Measurements from ENCODE around the gene EPHB1.
"Not testable (repeated sequence)": the region's sequence is repeated elsewhere in the genome, so short reads cannot be mapped to it uniquely, and the experiment has no call there.

EPHB1 gene

GRCh38 chr3:135091946-135092345 is 296.9 kb downstream of the EPHB1 start:
- FAIRE-seq: no peak

- no peak for FAIRE-seq
Observed at GRCh38 chr3:135093121-135093520, 298.1 kb downstream of the EPHB1 start.

GRCh38 chr3:135097276-135097946 is 302.4 kb downstream of the EPHB1 start:
- no peak for FAIRE-seq

- no peak for FAIRE-seq
Observed at GRCh38 chr3:135099734-135100355, 304.8 kb downstream of the EPHB1 start.

GRCh38 chr3:135100366-135100765 is 305.3 kb downstream of the EPHB1 start:
- FAIRE-seq: no peak

GRCh38 chr3:135103917-135104316 is 308.9 kb downstream of the EPHB1 start:
- no peak for FAIRE-seq

GRCh38 chr3:135106445-135106844 is 311.4 kb downstream of the EPHB1 start:
- no peak for FAIRE-seq

- FAIRE-seq: no peak
Observed at GRCh38 chr3:135107043-135107442, 312.0 kb downstream of the EPHB1 start.

- FAIRE-seq: no peak
Observed at GRCh38 chr3:135109681-135110080, 314.6 kb downstream of the EPHB1 start.

- not testable (repeated sequence) for FAIRE-seq
Observed at GRCh38 chr3:135114551-135114950, 319.5 kb downstream of the EPHB1 start.

- no peak for FAIRE-seq
Observed at GRCh38 chr3:135117977-135118376, 322.9 kb downstream of the EPHB1 start.

GRCh38 chr3:135118792-135119191 is 323.7 kb downstream of the EPHB1 start:
- FAIRE-seq: no peak

GRCh38 chr3:135125171-135125801 is 330.2 kb downstream of the EPHB1 start:
- FAIRE-seq: no peak

GRCh38 chr3:135127946-135128470 is 332.9 kb downstream of the EPHB1 start:
- FAIRE-seq: no peak

GRCh38 chr3:135128818-135129217 is 333.8 kb downstream of the EPHB1 start:
- FAIRE-seq: no peak

GRCh38 chr3:135131290-135131689 is 336.2 kb downstream of the EPHB1 start:
- FAIRE-seq: no peak

- FAIRE-seq: no peak
Observed at GRCh38 chr3:135133905-135134683, 339.0 kb downstream of the EPHB1 start.

GRCh38 chr3:135134684-135135075 is 339.6 kb downstream of the EPHB1 start:
- no peak for FAIRE-seq

GRCh38 chr3:135135445-135135844 is 340.4 kb downstream of the EPHB1 start:
- no peak for FAIRE-seq

- FAIRE-seq: no peak
Observed at GRCh38 chr3:135136361-135137100, 341.5 kb downstream of the EPHB1 start.

GRCh38 chr3:135137296-135137695 is 342.2 kb downstream of the EPHB1 start:
- no peak for FAIRE-seq

- FAIRE-seq: no peak
Observed at GRCh38 chr3:135138776-135139175, 343.7 kb downstream of the EPHB1 start.

GRCh38 chr3:135140591-135140990 is 345.5 kb downstream of the EPHB1 start:
- FAIRE-seq: no peak

Measured in islet of Langerhans (tissue), 1 donor.